Measurements from ENCODE around the gene GPATCH2.
"Not testable (repeated sequence)": the region's sequence is repeated elsewhere in the genome, so short reads cannot be mapped to it uniquely, and the experiment has no call there.

GPATCH2 gene

DNA sequence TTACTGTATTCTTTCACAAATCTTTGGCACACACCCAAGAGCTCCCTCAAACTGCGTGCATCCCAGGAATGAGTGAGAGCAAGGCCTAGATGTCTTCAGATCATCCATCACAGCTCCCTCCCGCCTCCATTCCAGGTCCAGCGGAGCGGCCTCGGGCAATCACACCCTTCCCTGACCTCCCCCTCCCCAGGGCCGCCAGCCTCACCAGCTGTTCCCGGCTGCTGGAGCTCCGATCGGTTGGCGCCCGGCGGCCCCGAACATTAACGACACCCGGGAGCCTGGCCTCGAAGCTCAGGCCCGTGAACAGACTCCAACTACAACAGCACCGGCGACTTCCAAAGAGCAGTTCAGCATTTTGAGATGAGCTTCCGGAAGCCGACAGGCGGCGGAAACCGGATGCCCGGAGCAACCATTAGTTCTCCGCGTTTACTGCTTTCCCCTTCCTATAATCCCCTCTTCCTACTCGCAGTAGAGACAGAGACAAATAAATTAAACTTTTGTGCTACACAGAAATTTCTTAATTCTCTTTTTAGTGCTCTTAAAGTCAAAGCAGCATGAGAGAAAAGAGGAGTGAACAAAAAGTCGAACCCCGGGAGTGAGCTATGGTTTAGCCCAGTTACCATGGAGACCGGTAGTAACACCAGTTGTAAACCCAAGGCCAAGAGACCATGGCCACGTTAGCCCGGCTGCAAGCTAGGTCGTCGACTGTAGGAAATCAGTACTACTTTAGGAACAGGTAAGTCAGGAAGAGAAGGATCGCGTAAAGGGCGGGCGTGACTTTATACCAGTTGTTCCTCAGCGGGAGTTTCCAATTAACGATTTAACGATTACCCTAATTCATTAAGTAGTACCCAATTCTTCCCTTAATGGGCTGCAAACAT lies at the start of gene GPATCH2, which contains the start of gene SPATA17:
GPATCH2 (minus strand) TSS at position 380 of the 881 bp plus-strand sequence; CDS start at position 261, 119 bp downstream.
SPATA17 (plus strand) TSS at position 634 of the 881 bp plus-strand sequence; CDS start at position 669, 35 bp downstream.
- DNase-seq (ENCODE audit: low read depth): peak; percentile 56

DNA sequence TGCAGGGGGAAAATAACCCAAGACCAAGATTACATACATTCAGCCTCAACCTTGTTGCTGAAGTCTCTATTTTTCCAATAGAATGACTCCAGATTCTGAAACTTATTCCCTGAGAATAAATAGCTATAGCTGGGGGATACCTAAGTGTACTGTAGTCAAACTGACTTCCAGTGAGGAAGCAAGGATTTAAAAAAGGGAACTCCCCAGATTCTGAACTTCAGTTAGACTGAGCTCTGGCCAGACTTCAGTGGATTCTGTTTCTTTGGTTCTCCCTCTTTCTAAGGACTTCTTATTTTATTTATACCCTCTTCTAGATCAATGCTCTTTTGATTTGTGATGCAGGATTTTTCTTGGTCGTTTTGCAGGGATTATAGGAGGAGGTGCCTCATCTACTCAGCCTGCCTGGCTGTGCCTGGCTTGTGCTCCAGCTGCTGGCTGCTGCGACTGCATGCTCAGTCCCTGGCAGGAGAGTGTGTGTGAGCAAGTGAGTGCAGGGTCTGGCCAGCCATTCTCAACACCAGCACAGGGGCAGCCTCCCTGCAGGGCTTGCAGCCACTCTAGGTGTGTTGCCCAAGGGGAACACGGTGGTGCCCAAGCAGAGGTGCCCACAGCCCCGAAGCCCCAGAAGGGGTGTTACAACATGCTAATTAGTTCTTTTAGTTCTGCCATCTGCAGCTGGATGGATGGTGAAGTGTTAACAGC lies 43.3 kb upstream of the GPATCH2 start:
- no peak for DNase-seq (ENCODE audit: low read depth)

DNA sequence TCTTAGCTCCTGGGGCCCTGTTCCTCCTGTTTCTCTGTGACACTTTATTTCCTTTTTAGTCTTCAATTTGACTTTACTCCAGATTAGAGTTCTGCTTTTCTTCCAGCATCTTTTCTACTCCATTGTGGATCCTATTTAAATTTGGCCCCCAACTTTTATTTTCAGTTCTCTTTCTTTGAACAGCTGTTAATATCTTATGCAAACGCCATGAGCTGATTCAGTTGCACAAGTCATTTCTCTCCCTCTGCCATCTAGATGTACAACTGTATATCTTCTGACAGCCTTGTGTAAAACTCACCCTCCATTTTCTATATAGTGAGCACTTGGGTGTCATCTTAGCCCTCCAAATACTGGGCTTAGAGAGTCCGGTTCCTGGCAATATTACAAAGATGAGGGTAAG lies 42.5 kb upstream of the GPATCH2 start:
- DNase-seq (ENCODE audit: low read depth): no peak

DNA sequence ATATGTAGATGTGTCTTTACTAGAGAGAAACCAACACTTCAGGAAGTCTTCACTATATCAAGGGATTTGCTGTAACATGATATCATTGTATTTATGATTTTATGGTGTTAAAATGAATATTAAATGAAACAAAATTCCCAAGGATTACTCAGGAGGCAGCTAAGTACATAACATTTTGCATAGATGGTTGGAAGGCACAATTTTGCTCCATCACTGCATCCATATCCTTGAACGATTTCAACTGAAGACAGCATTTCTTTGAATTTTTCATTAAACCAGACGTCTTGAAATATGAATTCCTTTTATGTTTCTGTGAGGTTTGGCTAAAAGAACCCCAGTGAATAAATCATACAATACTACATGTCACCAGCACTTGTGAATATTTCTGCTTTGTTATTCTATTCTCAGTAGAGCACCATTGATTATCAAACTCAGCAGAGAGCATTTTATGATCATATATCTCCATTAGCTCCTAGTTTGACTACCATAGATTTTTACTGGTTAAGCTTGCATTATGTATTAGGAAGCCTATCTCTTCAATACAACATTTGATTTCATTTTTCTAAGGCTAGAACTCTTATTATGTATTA lies 37.6 kb upstream of the GPATCH2 start:
- no peak for DNase-seq (ENCODE audit: low read depth)

DNA sequence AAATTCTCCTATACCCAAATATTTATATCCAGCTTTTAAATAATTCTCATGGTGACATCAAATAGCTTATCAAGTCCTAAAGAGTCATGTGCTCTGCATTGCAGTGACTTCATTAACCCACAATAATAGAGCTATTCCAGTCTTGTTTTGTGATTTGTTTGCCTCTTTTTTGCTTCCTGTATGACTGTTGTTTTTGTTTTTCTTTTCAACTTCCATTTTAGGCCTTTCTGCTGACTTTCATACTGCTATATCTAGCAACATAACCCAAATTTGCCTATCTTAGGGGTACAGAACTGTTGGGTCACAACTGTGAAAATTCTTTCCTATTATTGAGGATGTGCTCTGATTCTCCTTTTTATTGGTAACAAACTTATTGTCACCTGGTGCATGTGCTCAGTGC lies 30.5 kb upstream of the GPATCH2 start:
- no peak for DNase-seq (ENCODE audit: low read depth)

DNA sequence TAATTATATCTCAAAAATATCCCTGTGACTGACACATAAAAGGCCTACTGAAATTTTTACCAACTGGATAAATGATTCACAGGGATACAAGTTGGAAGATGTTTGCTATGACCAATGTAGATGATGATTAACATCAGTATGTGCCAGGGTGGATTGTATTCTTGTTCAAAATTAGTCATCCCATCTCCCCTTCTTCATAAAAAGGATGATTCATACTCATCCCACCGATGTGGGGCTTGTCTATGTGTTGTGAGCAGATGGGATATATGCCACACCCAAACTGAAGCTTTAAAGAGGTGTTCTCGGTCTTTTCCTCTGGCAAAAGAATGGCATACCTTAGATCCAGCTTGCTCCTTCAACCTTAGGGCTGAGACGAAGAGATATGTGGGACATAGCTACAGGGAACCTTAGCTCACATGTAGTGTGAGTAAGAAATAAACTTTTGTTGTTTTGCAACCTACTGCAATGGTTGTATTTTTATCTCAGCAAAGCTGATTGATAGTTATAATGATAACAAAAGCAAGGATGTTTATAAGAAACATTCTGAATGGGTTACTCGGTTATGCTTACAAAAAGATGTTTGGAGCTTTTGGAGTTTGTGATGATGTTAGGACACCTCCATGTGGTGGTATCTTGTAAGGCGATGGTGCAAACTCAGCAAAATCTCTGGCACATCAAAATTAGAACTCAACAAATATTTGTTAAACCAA lies 29.6 kb upstream of the GPATCH2 start:
- no peak for DNase-seq (ENCODE audit: low read depth)

DNA sequence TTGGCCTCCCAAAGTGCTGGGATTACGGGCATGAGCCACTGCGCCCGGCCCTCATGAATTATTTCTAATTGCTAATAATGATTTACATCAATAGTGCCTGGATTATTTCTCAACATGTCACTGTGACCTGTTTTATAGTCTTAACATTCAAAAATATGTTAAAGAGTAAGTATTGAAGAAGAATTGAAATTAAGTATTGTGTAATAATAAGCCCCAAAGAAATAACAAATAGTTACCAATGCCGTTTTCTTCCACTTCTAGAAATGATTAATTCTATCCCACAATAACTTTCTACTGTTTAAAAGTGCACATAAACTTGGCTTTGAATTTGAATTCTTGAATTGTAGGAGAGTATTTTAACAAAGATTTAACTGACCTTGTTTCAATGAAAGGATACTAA lies 19.8 kb upstream of the GPATCH2 start:
- no peak for DNase-seq (ENCODE audit: low read depth)

DNA sequence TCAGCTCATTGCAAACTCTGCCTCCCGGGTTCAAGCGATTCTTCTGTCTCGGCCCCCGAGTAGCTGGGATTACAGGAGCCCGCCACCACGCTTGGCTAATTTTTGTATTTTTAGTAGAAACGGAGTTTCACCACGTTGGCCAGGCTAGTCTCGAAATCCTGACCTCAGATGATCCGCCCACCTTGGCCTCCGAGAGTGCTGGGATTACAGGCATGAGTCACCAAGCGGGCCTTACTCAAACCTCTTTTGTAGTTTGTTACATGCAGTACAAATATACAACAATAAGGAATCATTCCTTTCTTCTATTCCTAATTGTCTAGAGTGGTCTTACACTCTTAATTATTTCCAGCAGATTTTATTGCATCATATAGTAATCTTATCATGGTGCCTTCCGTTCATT lies 16.9 kb upstream of the GPATCH2 start:
- no peak for DNase-seq (ENCODE audit: low read depth)

DNA sequence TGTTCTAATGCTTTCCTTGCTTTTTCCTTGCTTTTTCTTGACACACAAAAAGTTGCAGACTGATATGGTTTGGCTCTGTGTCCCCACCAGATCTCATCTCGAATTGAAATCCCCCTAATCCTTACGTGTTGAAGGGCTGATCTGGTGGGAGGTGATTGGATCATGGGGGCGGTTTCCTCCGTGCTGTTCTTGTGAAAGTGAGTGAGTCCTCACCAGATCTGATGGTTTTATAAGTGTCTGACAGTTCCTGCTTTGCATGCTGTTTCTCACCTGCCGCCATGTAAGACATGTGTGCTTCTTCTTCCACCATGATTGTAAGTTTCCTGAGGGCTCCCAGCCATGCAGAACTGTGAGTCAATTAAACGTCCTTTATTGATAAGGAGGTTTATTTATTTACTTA lies 11.6 kb upstream of the GPATCH2 start:
- no peak for DNase-seq (ENCODE audit: low read depth)

DNA sequence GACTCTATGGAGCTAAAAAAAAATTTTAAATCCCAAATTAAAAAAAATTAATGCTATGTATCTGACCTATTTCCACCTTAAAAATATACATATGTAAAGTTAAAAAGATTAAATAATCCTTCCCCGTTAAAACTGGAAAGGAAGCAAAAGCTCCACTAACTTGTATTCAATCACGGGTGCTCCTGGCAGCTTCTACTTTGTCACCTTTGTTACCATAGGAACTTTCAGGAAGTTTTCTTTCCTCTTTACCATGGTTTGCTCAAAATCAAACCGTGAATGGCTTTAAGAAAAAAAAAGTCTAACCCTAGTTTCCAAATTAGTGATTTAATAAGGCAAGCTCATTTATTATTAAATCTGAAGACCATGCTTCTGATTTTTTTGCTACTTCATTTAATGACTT lies 3.5 kb downstream of the GPATCH2 start:
- no peak for DNase-seq (ENCODE audit: low read depth)

DNA sequence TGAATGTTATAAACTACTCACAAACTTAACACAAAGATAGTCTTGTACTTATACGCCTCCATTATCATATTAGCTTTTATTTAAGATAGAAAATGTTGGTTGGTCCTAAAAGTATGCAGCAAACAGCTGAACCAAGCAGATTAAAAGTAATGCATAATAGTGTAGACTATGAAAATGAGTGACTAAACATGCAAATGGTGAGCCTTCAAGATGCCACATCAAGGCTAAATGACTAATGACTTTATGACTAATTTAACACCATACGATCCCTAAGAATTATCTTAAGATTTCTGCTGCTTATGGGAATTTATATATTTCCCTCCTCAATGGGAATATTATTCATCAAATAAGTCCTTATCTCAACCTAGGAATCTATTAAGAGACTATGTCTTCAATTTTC lies 4.6 kb downstream of the GPATCH2 start:
- no peak for DNase-seq (ENCODE audit: low read depth)

DNA sequence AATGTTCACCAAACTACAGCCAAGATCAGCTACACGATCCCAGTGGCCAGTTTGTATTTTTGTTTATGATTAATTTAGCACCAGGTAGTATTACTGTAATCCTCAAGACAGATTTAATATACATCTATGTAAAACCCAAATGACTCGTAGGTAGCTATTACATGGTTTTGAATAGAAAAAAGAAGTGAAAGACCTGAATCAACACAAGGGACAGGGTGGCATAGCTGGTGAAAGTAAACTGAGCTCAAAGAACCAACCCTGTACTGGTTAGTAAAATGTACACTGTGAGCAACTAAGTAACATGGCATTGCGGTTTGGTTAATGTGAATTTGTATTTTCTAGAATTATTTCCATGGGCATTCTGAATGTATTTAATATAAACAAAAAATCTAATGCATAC lies 8.8 kb downstream of the GPATCH2 start:
- no peak for DNase-seq (ENCODE audit: low read depth)

DNA sequence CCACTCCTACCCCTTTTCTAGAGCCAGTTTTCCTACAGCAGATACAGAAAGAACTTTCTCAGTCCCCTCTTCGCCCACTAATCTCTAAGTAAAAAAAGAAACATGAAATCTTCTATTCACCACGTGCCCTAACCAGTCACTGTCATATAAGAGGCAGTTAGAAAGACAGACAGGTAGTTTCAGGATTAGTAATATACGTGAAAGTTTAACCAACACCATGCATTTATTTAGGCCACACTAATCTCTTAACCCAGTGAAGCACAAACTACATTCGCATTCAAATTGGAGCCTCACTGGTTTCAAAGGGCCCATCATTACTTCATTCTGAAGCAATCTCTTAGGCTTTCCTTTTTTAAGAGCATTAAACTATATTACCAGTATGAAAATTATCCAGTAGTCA lies 10.1 kb downstream of the GPATCH2 start:
- no peak for DNase-seq (ENCODE audit: low read depth)

DNA sequence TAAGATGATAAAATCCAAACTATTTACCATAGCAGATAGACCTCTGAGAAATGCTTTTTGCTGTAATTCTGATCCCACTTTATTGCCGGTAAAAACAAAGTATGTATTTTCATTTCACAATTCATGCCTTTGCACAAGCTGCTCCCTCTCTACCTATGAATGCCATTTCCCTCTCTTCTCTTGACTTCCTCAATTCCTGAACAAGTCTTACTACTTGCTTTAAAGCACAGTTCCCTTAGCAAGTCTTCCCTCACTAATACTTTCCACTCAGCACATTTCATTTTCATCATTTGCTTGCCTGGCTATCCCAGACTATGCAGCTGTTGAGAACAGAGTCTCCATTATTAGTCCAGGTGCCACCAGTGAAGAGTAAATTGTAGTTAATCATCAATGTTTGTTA lies 13.8 kb downstream of the GPATCH2 start:
- DNase-seq (ENCODE audit: low read depth): no peak

DNA sequence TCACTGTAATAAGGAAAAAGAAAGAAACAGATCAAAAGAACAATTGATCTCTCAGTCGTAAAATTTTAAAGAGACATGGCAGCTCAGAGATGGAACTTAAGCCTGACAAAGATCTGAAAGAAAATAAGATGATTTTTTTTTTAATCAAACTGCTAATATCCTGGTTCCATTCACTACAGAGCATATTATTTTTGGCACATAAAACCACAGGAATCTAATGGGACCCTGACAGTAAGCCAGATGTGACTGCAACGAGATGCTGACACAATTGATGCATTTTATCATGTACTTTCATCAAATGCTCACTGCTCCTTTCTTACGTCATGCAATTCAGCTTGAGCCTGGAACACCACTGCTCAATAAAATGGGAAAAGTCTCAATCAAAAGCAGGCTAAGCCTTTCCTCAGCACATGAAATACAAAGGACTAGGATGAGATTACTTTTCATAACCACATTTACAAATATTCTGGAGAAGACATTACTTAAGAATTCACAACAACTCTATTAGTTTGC lies 16.6 kb downstream of the GPATCH2 start:
- no peak for DNase-seq (ENCODE audit: low read depth)

DNA sequence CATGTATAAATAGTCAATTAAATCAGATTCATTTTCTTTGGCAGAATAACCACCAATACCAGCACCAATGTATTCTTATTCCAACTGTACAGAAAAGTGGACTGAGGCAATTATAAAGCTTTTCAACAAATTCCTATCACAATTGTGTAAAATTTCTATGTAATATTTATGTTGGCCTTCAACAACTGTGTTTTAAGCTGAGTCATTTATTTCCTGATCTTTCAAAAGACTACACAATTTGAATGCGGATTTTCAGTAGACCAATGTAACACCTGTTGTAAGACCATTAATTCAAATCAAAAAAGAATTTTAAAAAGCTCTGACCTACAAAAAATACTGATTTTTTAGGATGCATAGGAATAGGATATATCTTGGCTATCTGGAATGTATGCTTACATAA lies 25.5 kb downstream of the GPATCH2 start:
- DNase-seq (ENCODE audit: low read depth): no peak

DNA sequence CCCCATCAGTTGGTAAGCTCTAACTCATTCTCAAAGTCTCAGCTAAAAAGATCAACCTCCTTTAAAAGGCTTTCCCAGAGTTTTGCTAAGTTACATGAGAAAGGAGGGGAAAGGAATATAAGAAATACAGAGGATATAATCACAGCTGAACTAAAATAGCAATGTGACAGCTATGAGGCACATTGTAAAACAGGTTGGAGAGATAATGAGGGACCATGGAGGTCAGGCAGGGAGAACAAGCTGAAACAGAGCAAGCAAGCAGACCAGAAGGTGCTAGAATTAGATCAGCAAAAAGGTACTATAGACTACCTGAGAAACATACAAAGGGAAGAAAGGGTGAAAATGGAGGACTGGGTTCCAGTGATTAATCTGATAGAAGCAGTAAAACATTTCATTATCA lies 28.5 kb downstream of the GPATCH2 start:
- DNase-seq (ENCODE audit: low read depth): no peak

DNA sequence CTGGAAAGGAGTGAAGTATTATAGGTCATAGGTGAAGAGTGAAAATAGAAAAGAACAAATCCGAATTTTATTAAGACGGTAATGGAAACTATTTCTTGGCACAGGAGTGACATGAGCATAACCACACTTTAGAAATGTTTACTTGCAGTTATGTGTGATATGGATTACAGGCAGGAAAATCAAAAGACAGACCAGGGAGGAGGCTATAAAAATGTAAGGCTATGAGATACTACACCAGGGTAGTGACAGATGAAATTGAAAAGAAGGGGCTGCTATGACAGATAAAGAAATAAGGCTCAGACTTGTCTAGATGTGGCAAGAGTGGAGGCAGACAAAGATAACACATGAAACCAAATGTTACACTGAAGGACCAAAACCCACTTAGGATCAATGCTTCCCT lies 31.7 kb downstream of the GPATCH2 start:
- DNase-seq (ENCODE audit: low read depth): no peak

DNA sequence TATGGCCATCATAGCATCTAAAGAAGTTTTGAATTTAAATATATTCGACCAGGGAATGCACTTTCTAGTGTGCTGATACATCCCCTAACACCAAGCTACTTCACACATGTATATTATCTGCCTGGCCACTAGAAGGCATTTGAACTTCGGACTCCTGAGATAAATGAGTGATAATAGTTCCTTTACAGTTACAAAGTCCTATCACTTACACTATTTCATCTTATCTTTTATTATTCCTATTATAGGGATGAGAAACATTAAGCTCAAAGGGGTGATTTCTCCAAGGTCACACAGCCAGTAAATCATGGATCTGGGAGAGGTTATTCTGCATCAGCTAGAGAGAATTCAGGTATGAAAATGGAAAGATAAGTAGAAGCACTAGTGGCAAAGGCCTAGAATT lies 40.3 kb downstream of the GPATCH2 start:
- no peak for DNase-seq (ENCODE audit: low read depth)

DNA sequence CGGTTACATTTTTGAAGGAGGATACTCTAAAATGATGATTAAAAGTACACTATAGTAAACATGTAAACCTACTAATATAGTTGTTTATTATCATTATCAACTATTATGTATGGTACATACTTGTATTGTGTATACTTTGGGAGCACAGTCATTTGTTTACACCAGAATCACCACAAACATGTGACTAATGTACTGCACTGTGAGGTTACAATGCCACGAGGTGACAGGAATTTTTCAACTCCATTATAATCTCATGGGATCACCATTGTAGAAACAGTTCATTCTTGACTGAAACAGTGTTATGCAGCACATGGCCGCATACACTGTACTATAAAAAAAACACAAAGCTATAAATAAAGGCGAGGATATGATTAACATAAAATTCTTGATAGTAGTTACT lies 44.3 kb downstream of the GPATCH2 start:
- DNase-seq (ENCODE audit: low read depth): no peak

DNA sequence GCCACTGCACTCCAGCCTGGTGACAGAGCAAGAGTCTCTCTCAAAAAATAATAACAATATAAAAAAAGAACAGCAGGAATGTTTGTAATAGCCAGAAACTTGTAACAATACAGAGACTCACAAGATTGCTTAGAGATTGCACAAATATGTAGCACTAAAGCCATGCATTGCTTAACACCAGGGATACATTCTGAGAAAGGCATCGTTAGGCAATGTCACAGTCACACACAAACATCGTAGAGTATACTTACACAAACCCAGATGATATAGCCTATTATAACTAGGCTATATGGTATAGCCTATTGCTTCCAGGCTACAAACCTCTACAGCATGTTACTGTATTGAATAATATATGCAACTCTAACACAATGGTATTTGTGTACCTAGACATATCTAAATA lies 45.3 kb downstream of the GPATCH2 start:
- DNase-seq (ENCODE audit: low read depth): no peak

DNA sequence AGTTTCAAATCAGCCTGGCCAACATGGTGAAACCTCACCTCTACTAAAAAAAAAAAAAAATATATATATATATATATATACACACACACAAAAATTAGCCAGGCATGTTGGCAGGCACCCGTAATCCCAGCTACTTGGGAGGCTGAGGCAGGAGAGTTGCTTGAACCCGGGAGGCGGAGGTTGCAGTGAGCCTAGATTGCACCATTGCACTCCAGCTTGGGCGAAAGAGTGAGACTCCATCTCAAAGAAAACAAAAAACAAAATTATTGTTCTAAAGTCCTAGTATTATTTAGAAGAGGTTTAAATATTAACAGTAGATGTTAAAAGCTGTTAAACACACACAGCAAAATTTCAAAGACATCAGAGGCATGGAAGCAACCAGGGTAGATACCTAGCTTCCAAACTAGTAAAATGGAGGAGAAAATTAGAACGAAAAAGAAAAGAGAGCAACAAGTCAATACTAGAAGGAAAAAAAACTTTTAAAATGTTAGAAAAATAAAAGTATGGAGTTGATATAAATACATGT lies 46.5 kb downstream of the GPATCH2 start:
- DNase-seq (ENCODE audit: low read depth): not testable (repeated sequence)

Measured in activated T-cell treated with anti-CD3 and anti-CD28 coated beads for 48 hours (primary cell).